Gastrocnemius medialis (tissue), 4 donors: Measurements from ENCODE around the gene AUTS2.

Experiments used
- POLR2A ChIP-seq, 2 donors: fragments of 450-650 bp; IDR thresholded peaks; one replicate each; pipeline ENCODE4 v1.6.1; 2017; ENCODE audit warnings: antibody characterized with exemption in 2 of 2, mild to moderate bottlenecking in 2 of 2, moderate library complexity in 2 of 2
- TF ChIP-seq, protein P1 (sequence below), 5 experiments: fragments of 450-650 bp in 3 of 5; fragments of 200-600 bp in 2 of 5; sonication (generic) in 2 of 5; IDR thresholded peaks in 4 of 5; conservative IDR thresholded peaks in 1 of 5; 1 replicate in 4 of 5; 2 replicates in 1 of 5; pipeline ENCODE4 v1.5.1; 2016 to 2019; ENCODE audit warnings: antibody characterized with exemption in 5 of 5, mild to moderate bottlenecking in 3 of 5, moderate library complexity in 3 of 5

- TF ChIP-seq, protein P1, sequence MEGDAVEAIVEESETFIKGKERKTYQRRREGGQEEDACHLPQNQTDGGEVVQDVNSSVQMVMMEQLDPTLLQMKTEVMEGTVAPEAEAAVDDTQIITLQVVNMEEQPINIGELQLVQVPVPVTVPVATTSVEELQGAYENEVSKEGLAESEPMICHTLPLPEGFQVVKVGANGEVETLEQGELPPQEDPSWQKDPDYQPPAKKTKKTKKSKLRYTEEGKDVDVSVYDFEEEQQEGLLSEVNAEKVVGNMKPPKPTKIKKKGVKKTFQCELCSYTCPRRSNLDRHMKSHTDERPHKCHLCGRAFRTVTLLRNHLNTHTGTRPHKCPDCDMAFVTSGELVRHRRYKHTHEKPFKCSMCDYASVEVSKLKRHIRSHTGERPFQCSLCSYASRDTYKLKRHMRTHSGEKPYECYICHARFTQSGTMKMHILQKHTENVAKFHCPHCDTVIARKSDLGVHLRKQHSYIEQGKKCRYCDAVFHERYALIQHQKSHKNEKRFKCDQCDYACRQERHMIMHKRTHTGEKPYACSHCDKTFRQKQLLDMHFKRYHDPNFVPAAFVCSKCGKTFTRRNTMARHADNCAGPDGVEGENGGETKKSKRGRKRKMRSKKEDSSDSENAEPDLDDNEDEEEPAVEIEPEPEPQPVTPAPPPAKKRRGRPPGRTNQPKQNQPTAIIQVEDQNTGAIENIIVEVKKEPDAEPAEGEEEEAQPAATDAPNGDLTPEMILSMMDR (IDR thresholded peaks at IDR 0.05 in 4 of 5, conservative IDR thresholded peaks at IDR 0.05 in 1 of 5): no peak
- no peak for TF ChIP-seq POLR2A (IDR thresholded peaks at IDR 0.05)
Measured at GRCh38 chr7:70495033-70495376, 896.7 kb downstream of the AUTS2 start.
